Measurements from ENCODE around the gene TUBB1.
"Not testable (repeated sequence)": the region's sequence is repeated elsewhere in the genome, so short reads cannot be mapped to it uniquely, and the experiment has no call there.

The TUBB1 gene

GRCh38 chr20:58981628-58982364 is 37.4 kb upstream of the TUBB1 start:
- no peaks in the 10 kb centered on the region for H3K9me3 ChIP-seq (ENCODE audit: control insufficient read depth, low read depth, low read length)
- peaks cover 7% of the 10 kb centered on the region for H3K4me1 ChIP-seq (ENCODE audit: control insufficient read depth, low read depth, low read length)
- H3K36me3 ChIP-seq (ENCODE audit: control insufficient read depth, low read depth, low read length), result peaks cover 11% of the 10 kb centered on the region
- H3K27ac ChIP-seq (ENCODE audit: low read length), result peak overlapping the region; percentile 45
- H3K4me3 ChIP-seq (ENCODE audit: low read length), result peak overlapping the region; percentile 96
- peak overlapping the region; percentile 88 for H3K9ac ChIP-seq (ENCODE audit: low read length)
- no peaks in the 10 kb centered on the region for H3K27me3 ChIP-seq (ENCODE audit: control insufficient read depth, insufficient read depth, low read length)

DNA sequence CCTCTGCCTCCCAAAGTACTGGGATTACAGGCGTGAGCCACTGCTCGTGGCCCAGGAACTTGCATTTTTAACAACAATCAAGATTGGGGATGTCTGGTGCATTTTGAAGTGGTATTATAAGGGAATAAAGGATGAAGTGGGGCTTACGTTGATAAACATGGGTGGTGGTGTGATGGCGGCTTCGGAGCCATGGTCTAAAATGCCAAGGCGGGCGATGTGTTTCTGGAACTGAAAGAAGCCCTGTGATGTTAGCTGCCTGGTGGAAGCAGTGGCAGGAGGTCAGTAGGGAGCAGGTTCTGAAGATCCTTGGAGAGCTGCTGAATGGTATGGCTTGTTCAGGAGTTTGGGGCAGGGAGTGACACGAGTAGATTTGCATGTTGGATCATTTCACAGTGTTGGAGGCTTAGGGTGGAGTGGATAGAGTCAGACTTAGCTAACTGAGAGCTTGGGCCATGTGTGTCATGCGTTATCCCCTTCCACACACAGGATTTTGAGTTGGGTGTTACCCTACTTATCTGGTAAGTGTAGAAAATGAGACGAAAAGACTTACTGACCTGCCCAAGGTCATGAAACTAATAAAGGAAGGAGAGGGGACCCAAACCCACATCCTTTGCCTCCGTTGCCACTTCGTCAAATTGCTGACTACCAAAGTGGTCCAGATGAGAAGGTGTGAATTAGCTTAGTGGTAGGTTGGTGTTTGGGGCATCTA is 36.7 kb upstream of the TUBB1 start:
- no peak overlapping the region for H3K27ac ChIP-seq (ENCODE audit: low read length)
- H3K9me3 ChIP-seq (ENCODE audit: control insufficient read depth, low read depth, low read length), result no peaks in the 10 kb centered on the region
- peaks cover 7% of the 10 kb centered on the region for H3K4me1 ChIP-seq (ENCODE audit: control insufficient read depth, low read depth, low read length)
- peaks cover 19% of the 10 kb centered on the region for H3K36me3 ChIP-seq (ENCODE audit: control insufficient read depth, low read depth, low read length)
- H3K9ac ChIP-seq (ENCODE audit: low read length), result no peak overlapping the region
- no peaks in the 10 kb centered on the region for H3K27me3 ChIP-seq (ENCODE audit: control insufficient read depth, insufficient read depth, low read length)
- H3K4me3 ChIP-seq (ENCODE audit: low read length), result peak overlapping the region; percentile 96

- peaks cover 24% of the 10 kb centered on the region for H3K36me3 ChIP-seq (ENCODE audit: control insufficient read depth, low read depth, low read length)
- not testable (repeated sequence) for H3K9me3 ChIP-seq (ENCODE audit: control insufficient read depth, low read depth, low read length); H3K27ac ChIP-seq (ENCODE audit: low read length); H3K9ac ChIP-seq (ENCODE audit: low read length); H3K4me3 ChIP-seq (ENCODE audit: low read length); H3K4me1 ChIP-seq (ENCODE audit: control insufficient read depth, low read depth, low read length); H3K27me3 ChIP-seq (ENCODE audit: control insufficient read depth, insufficient read depth, low read length)
Observed at GRCh38 chr20:58983115-58983468, 36.1 kb upstream of the TUBB1 start.

- no peaks in the 10 kb centered on the region for H3K4me1 ChIP-seq (ENCODE audit: control insufficient read depth, low read depth, low read length)
- no peak overlapping the region for H3K9ac ChIP-seq (ENCODE audit: low read length)
- no peak overlapping the region for H3K27ac ChIP-seq (ENCODE audit: low read length)
- no peaks in the 10 kb centered on the region for H3K27me3 ChIP-seq (ENCODE audit: control insufficient read depth, insufficient read depth, low read length)
- H3K4me3 ChIP-seq (ENCODE audit: low read length), result no peak overlapping the region
- no peaks in the 10 kb centered on the region for H3K9me3 ChIP-seq (ENCODE audit: control insufficient read depth, low read depth, low read length)
- peaks cover 40% of the 10 kb centered on the region for H3K36me3 ChIP-seq (ENCODE audit: control insufficient read depth, low read depth, low read length)
Observed at GRCh38 chr20:58984691-58985090, 34.5 kb upstream of the TUBB1 start.

DNA sequence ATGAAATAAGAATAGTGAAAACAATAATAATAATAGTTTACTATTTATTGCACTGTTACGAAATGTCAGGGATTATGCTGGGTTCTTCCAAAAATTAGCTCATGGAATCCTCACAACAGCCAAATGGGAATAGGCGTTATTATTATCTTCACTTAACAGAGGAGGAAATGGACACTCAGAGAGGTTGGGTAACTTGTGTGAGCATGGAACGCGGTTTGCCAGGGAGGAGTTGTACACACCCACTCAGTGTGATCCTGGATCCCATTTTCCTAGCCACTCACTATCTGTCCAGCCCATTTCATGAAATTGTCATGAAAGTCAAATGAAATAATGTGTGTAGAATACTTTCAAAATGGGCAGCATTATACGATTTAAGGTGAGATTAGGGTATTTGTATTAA is 33.6 kb upstream of the TUBB1 start:
- H3K27me3 ChIP-seq (ENCODE audit: control insufficient read depth, insufficient read depth, low read length), result no peaks in the 10 kb centered on the region
- H3K9me3 ChIP-seq (ENCODE audit: control insufficient read depth, low read depth, low read length), result no peaks in the 10 kb centered on the region
- H3K36me3 ChIP-seq (ENCODE audit: control insufficient read depth, low read depth, low read length), result peaks cover 48% of the 10 kb centered on the region
- H3K9ac ChIP-seq (ENCODE audit: low read length), result no peak overlapping the region
- H3K4me3 ChIP-seq (ENCODE audit: low read length), result no peak overlapping the region
- H3K4me1 ChIP-seq (ENCODE audit: control insufficient read depth, low read depth, low read length), result no peaks in the 10 kb centered on the region
- H3K27ac ChIP-seq (ENCODE audit: low read length), result no peak overlapping the region

DNA sequence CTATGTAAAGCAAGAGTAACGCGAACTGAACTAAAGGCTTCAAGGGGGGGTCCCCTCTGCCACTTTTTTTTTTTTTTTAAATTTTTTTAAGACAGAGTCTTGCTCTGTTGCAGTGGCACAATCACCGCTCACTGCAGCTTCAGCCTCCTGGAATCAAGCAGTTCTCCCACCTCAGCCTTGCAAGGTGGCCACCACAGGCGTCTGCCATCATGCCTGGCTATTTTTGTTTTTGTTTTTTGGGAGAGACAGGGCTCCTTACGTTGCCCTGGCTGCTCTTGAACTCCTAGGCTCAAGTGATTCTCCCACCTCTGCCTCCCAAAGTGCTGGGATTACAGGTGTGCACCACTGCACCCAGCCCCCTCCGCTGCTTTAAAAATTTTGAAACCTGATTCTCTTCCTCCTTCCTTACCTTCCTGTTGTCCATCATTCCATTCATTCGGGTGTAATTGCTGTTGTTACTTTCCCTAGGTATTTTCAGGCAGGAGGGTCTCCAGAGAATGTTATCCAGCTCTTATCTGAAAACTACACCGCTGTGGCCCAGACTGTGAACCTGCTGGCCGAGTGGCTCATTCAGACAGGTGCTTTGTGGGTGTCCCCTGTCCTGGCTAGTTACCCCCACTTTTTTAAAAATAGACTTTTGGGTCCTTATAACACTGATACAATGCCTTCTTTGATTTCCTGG is 32.8 kb upstream of the TUBB1 start:
- Histone ChIP-seq H3K4me1 (ENCODE audit: control insufficient read depth, low read depth, low read length) (no peaks in the 10 kb centered on the region), H3K36me3 (ENCODE audit: control insufficient read depth, low read depth, low read length) (peaks cover 56% of the 10 kb centered on the region), H3K9me3 (ENCODE audit: control insufficient read depth, low read depth, low read length) (no peaks in the 10 kb centered on the region)

GRCh38 chr20:58986968-58987517 is 32.2 kb upstream of the TUBB1 start:
- peaks cover 62% of the 10 kb centered on the region for H3K36me3 ChIP-seq (ENCODE audit: control insufficient read depth, low read depth, low read length)
- H3K4me3 ChIP-seq (ENCODE audit: low read length), result no peak overlapping the region
- no peak overlapping the region for H3K9ac ChIP-seq (ENCODE audit: low read length)
- H3K9me3 ChIP-seq (ENCODE audit: control insufficient read depth, low read depth, low read length), result no peaks in the 10 kb centered on the region
- H3K4me1 ChIP-seq (ENCODE audit: control insufficient read depth, low read depth, low read length), result no peaks in the 10 kb centered on the region
- no peaks in the 10 kb centered on the region for H3K27me3 ChIP-seq (ENCODE audit: control insufficient read depth, insufficient read depth, low read length)
- no peak overlapping the region for H3K27ac ChIP-seq (ENCODE audit: low read length)

More for the DNA sequence above, 32.8 kb upstream of the TUBB1 start:
- Histone ChIP-seq H3K4me3 (ENCODE audit: low read length) (no peak overlapping the region), H3K27me3 (ENCODE audit: control insufficient read depth, insufficient read depth, low read length) (no peaks in the 10 kb centered on the region), H3K27ac (ENCODE audit: low read length) (no peak overlapping the region), H3K9ac (ENCODE audit: low read length) (no peak overlapping the region)

- no peak overlapping the region for H3K27ac ChIP-seq (ENCODE audit: low read length)
- no peak overlapping the region for H3K9ac ChIP-seq (ENCODE audit: low read length)
- H3K36me3 ChIP-seq (ENCODE audit: control insufficient read depth, low read depth, low read length), result peaks cover 71% of the 10 kb centered on the region
- no peaks in the 10 kb centered on the region for H3K9me3 ChIP-seq (ENCODE audit: control insufficient read depth, low read depth, low read length)
- H3K4me3 ChIP-seq (ENCODE audit: low read length), result no peak overlapping the region
- H3K4me1 ChIP-seq (ENCODE audit: control insufficient read depth, low read depth, low read length), result no peaks in the 10 kb centered on the region
- no peaks in the 10 kb centered on the region for H3K27me3 ChIP-seq (ENCODE audit: control insufficient read depth, insufficient read depth, low read length)
Observed at GRCh38 chr20:58987790-58988564, 31.3 kb upstream of the TUBB1 start.

- no peak overlapping the region for H3K4me3 ChIP-seq (ENCODE audit: low read length)
- H3K27me3 ChIP-seq (ENCODE audit: control insufficient read depth, insufficient read depth, low read length), result no peaks in the 10 kb centered on the region
- no peaks in the 10 kb centered on the region for H3K9me3 ChIP-seq (ENCODE audit: control insufficient read depth, low read depth, low read length)
- no peak overlapping the region for H3K9ac ChIP-seq (ENCODE audit: low read length)
- peaks cover 77% of the 10 kb centered on the region for H3K36me3 ChIP-seq (ENCODE audit: control insufficient read depth, low read depth, low read length)
- no peaks in the 10 kb centered on the region for H3K4me1 ChIP-seq (ENCODE audit: control insufficient read depth, low read depth, low read length)
- no peak overlapping the region for H3K27ac ChIP-seq (ENCODE audit: low read length)
Observed at GRCh38 chr20:58988565-58988882, 30.7 kb upstream of the TUBB1 start.

- H3K9ac ChIP-seq (ENCODE audit: low read length), result no peak overlapping the region
Observed at GRCh38 chr20:58989196-58989595, 30.0 kb upstream of the TUBB1 start.

More at GRCh38 chr20:58989196-58989595, 30.0 kb upstream of the TUBB1 start:
- Histone ChIP-seq H3K27me3 (ENCODE audit: control insufficient read depth, insufficient read depth, low read length) (no peaks in the 10 kb centered on the region), H3K9me3 (ENCODE audit: control insufficient read depth, low read depth, low read length) (no peaks in the 10 kb centered on the region), H3K27ac (ENCODE audit: low read length) (no peak overlapping the region), H3K36me3 (ENCODE audit: control insufficient read depth, low read depth, low read length) (peaks cover 84% of the 10 kb centered on the region), H3K4me1 (ENCODE audit: control insufficient read depth, low read depth, low read length) (no peaks in the 10 kb centered on the region), H3K4me3 (ENCODE audit: low read length) (no peak overlapping the region)

Measured in iPS-18a (cell line).